ENCODE measurements around the gene GADL1. TPM values are rescaled to one million over a fixed set of nuclear protein-coding genes. Genes with fewer than 3 reads are reported as not detected.
A peak's percentile ranks its signal among the peaks of the same experiment; 100 is the strongest.

Gene GADL1
- total RNA-seq, 1 donor from 2014 or later: not detected

GRCh38 chr3:30686176-30686575 is 208.3 kb downstream of the GADL1 start:
- Histone ChIP-seq H3K36me3 (peaks cover 11 to 43% of the 10 kb centered on the region in 2 donors), H3K4me3 (no peak overlapping the region), H3K27ac (peak overlapping the region; percentile 51 to 76), H3K27me3 (no peaks in the 10 kb centered on the region), H3K9me3 (no peaks in the 10 kb centered on the region), H3K4me1 (peaks cover 36 to 83% of the 10 kb centered on the region in 2 donors)
- no peak for TF ChIP-seq CTCF (IDR thresholded peaks at IDR 0.05)
- intact Hi-C loops (cut with DNase I): no loop called here
- no peak for DNase-seq (ENCODE audit: low spot score in 2 of 2)

GRCh38 chr3:30685267-30685667 is 209.2 kb downstream of the GADL1 start:
- peaks cover 36 to 82% of the 10 kb centered on the region in 2 donors for H3K4me1 ChIP-seq
- H3K27me3 ChIP-seq: no peaks in the 10 kb centered on the region
- H3K36me3 ChIP-seq: peaks cover 9 to 41% of the 10 kb centered on the region in 2 donors
- no peaks in the 10 kb centered on the region for H3K9me3 ChIP-seq
- no peak for TF ChIP-seq CTCF (IDR thresholded peaks at IDR 0.05)
- H3K27ac ChIP-seq: peak overlapping the region; percentile 51 to 76
- DNase-seq (ENCODE audit: low spot score in 2 of 2): no peak
- H3K4me3 ChIP-seq: no peak overlapping the region
- intact Hi-C loops (cut with DNase I): no loop called here

- Histone ChIP-seq H3K4me3 (no peak overlapping the region), H3K36me3 (peaks cover 9 to 40% of the 10 kb centered on the region in 2 donors), H3K9me3 (no peaks in the 10 kb centered on the region), H3K4me1 (peaks cover 36 to 77% of the 10 kb centered on the region in 2 donors), H3K27ac (peak overlapping the region; percentile 51 to 76), H3K27me3 (no peaks in the 10 kb centered on the region)
- no peak for TF ChIP-seq CTCF (IDR thresholded peaks at IDR 0.05)
- intact Hi-C loops (cut with DNase I): no loop called here
- DNase-seq (ENCODE audit: low spot score in 2 of 2): no peak
These were observed 210.1 kb downstream of the GADL1 start for GRCh38 chr3:30684356-30684755.

GRCh38 chr3:30683769-30684168 is 210.7 kb downstream of the GADL1 start:
- peaks cover 32 to 73% of the 10 kb centered on the region in 2 donors for H3K4me1 ChIP-seq
- TF ChIP-seq CTCF (IDR thresholded peaks at IDR 0.05): no peak
- intact Hi-C loops (cut with DNase I): no loop called here

GRCh38 chr3:30682434-30683155 is 211.9 kb downstream of the GADL1 start:
- intact Hi-C loops (cut with DNase I): no loop called here
- H3K27me3 ChIP-seq: no peaks in the 10 kb centered on the region
- H3K4me1 ChIP-seq: peaks cover 25 to 62% of the 10 kb centered on the region in 2 donors
- no peaks in the 10 kb centered on the region for H3K9me3 ChIP-seq
- peak overlapping the region; percentile 62 to 76 for H3K27ac ChIP-seq
- no peak for DNase-seq (ENCODE audit: low spot score in 2 of 2)
- no peak for TF ChIP-seq CTCF (IDR thresholded peaks at IDR 0.05)
- H3K36me3 ChIP-seq: peaks cover 21 to 53% of the 10 kb centered on the region in 2 donors
- H3K4me3 ChIP-seq: peak overlapping the region in 1 of 2 donors; percentile 1

More at GRCh38 chr3:30683769-30684168, 210.7 kb downstream of the GADL1 start:
- DNase-seq (ENCODE audit: low spot score in 2 of 2): no peak
- no peak overlapping the region for H3K4me3 ChIP-seq
- peaks cover 15 to 45% of the 10 kb centered on the region in 2 donors for H3K36me3 ChIP-seq
- H3K9me3 ChIP-seq: no peaks in the 10 kb centered on the region
- no peaks in the 10 kb centered on the region for H3K27me3 ChIP-seq
- peak overlapping the region; percentile 62 to 76 for H3K27ac ChIP-seq
